ENCODE data around the gene MBNL2.

- TF ChIP-seq EZH2phosphoT487 (IDR thresholded peaks at IDR 0.05; ENCODE audit: borderline replicate concordance, low read depth, low read length) (no peak), CTCF (conservative IDR thresholded peaks at IDR 0.05; ENCODE audit: low read length) (no peak)
These were observed 47.5 kb downstream of the MBNL2 start for GRCh38 chr13:97269603-97270002.

All from OCI-LY7 (cell line).